NCI-H446 (cell line): ENCODE data around the gene HOXB13.
A peak's percentile ranks its signal among the peaks of the same experiment; 100 is the strongest.

Experiments
- DNase-seq, 2 experiments: peaks; one replicate each; lab custom pipeline; 2025; lab: John Stamatoyannopoulos, UW

The HOXB13 gene

DNA sequence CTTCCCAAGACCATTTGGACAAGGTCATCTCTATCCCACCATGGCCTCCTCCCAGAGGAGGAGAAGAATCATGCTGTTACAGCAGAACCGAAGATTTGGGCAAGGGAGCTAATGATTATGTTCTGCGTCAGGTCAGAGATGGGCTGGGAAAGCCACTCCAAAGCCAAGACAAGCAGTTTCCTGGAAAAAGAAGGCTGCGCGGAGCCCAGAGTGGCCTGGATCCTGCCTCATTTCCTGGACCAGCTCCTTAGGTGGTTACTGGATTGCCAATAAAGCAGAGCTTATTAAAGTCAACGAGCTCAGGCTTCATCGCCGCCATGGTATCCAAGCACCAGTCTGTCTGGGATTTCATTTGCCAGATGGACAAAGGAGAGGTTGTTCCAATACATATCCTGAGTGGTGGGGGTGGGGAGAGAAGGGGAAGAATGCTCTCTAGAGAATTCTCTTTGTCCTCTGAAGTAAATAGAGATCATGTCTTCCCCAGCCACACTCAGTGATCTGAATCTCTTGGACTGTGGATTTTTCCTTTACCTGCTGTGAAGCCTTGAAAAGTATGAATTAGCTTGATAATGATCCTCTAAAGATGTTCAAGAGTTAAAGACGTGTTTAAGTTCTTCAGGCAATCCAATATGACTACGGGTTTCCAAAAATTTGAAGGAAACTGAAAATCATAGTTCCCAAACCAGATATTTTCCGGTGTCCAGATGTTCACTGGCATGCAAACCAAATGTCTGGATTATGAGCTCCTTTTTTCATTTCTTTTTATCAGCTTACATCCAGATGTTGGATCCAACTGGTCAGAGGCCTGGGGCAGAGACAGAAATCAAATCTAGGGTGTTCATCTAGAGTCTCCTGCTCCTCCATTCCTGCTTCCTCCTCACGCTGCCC lies 23.9 kb downstream of the HOXB13 start:
- no peak for DNase-seq

GRCh38 chr17:48701864-48702532 lies 26.6 kb downstream of the HOXB13 start:
- no peak for DNase-seq

DNA sequence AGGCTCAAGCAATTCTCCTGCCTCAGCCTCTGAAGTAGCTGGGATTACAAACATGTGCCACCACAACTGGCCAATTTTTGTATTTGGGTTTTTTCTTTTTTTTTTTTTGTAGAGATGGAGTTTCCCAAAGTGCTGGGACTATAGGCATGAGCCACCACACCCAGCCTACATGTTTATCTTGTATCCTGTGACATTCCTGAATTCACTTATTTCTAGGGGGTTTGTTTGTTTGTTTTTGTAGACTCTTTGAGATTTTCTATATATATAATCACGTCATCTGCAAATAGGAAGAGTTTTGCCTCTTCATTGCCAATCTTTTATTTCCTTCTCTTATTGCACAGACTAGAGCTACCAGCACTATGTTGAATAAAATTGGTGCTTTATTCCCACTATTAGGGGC lies 35.4 kb downstream of the HOXB13 start:
- no peak for DNase-seq

GRCh38 chr17:48692049-48692448 lies 36.5 kb downstream of the HOXB13 start:
- DNase-seq: no peak

DNA sequence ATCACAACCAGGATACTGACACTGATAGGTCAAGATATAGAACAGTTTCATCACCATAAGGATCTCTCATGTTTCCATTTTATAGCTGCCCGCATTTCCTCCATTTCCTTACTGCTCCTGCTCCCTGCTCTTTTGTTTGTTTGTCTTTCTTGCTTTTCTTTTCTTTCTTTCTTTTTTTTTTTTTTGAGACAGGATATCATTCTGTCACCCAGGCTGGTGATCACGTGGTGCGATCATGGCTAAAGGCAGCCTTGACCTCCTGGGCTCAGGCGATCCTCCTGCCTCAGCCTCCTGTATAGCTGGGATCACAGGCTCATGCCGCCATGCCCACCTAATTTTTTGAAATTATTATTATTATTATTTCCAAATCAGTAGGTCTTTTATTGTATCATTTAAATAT lies 37.9 kb downstream of the HOXB13 start:
- DNase-seq: no peak

DNA sequence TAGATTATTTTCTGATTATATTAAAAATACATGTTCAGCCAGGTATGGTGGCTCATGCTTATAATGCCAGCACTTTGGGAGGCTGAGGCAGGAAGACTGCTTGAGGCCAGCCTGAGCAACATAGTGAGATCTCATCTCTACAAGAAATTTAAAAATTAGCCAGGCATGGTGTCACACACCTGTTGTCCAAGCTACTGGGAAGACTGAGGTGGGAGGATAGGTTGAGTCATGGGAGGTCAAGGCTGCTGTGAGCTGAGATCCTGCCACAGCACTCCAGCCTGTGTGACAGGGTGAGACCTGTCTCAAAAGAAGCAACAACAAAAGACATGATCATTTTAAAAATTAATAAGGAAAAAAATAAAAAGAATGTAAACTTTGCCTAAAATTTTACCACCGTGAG lies 46.9 kb downstream of the HOXB13 start:
- DNase-seq: no peak

- no peak for DNase-seq
Observed at GRCh38 chr17:48679385-48680096, 49.0 kb downstream of the HOXB13 start.

DNA sequence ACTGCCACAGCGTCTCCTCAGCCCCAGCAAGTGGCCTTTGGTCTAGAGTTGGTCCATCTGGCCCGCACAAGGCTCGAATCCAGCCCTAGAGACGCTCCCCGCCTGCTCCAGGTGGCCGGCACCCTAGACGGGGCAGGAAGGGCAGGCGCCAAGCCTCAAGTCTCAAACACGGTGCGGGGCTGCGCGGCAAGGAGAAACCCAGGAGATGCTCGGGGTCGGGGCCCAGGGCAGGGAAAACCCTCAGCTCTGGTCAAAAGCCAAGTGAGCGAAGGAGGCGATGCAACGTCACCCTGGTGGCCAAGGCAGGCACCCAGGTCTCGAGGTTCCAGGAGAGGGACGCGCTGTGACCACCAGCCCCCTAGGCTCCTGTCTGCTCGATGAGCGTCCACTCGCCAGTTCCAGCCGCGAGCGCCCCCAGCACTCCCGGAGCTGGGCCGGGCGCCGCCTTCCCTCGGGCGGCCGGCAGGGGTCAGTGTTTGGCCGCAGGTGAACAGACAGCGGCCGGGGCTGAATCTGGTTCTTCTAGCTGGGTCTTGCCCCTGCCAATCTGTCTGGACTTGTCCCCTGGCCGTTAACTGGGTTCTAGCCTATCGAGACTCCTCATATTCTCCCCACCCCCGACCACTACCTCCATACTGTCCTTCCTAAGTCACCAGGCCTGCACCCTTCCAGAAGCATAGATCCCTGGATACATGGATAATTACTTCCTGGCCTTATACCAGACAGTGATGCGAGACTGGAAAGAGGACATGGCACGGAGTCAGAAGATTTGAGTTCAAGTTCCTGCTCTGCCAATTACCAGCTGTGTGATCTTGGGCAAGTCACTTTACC lies 50.2 kb downstream of the HOXB13 start:
- DNase-seq: peak in 1 of 2 experiments; percentile 52

DNA sequence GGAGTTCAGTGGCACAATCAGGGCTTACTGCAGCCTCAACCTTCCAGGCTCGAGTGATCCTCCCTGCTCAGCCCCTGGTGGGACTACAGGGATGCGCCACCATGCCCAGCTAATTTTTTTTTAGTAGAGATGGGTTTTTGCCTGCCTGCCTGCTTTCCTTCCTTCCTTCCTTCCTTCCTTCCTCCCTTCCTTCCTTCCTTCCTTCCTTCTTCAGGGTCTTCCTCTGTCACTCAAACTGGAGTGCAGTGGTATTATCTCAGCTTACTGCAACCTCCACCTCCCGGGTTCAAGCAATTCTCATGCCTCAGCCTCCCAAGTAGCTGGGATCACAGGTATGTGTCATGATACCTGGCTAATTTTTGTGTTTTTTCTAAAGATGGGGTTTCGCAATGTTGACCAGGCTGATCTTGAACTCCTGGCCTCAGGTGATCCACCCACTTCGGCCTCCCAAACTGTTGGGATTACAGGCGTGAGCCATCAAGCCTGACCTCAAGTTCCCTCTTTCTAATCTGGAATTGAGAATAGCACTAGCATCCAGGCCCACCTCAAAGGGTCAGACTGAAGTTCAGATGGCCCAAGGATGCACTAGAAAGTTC lies 51.5 kb downstream of the HOXB13 start:
- DNase-seq: no peak
